HG03175 (cell line): ENCODE measurements around the gene IFNL1.
"Not testable (repeated sequence)": the region's sequence is repeated elsewhere in the genome, so short reads cannot be mapped to it uniquely, and the experiment has no call there.

Experiments used
- ATAC-seq: cut with Tn5 transposase; IDR thresholded peaks from one replicate; pipeline ENCODE4 v1.9.1; 2021; ENCODE audit warnings: mild to moderate bottlenecking, moderate library complexity; ENCODE audit not compliant: unreplicated experiment

Gene IFNL1

GRCh38 chr19:39307822-39308530 lies 11.8 kb downstream of the IFNL1 start:
- no peak for ATAC-seq

- ATAC-seq: no peak
Observed at GRCh38 chr19:39308531-39309304, 12.5 kb downstream of the IFNL1 start.

- ATAC-seq: not testable (repeated sequence)
Observed at GRCh38 chr19:39309305-39309670, 13.1 kb downstream of the IFNL1 start.

GRCh38 chr19:39310558-39311311 lies 14.5 kb downstream of the IFNL1 start:
- no peak for ATAC-seq

- ATAC-seq: no peak
Observed at GRCh38 chr19:39314016-39314728, 18.0 kb downstream of the IFNL1 start.

GRCh38 chr19:39315933-39316332 lies 19.7 kb downstream of the IFNL1 start:
- no peak for ATAC-seq

GRCh38 chr19:39316627-39317321 lies 20.6 kb downstream of the IFNL1 start:
- no peak for ATAC-seq

GRCh38 chr19:39317476-39317875 lies 21.3 kb downstream of the IFNL1 start:
- no peak for ATAC-seq

- ATAC-seq: no peak
Observed at GRCh38 chr19:39318071-39318470, 21.9 kb downstream of the IFNL1 start.

- ATAC-seq: no peak
Observed at GRCh38 chr19:39318690-39319089, 22.5 kb downstream of the IFNL1 start.

- ATAC-seq: no peak
Observed at GRCh38 chr19:39319098-39319891, 23.1 kb downstream of the IFNL1 start.

- no peak for ATAC-seq
Observed at GRCh38 chr19:39319892-39320248, 23.7 kb downstream of the IFNL1 start.

GRCh38 chr19:39321117-39321831 lies 25.1 kb downstream of the IFNL1 start:
- no peak for ATAC-seq

- ATAC-seq: no peak
Observed at GRCh38 chr19:39321832-39322176, 25.6 kb downstream of the IFNL1 start.

- no peak for ATAC-seq
Observed at GRCh38 chr19:39324242-39324842, 28.1 kb downstream of the IFNL1 start.

GRCh38 chr19:39325778-39326665 lies 29.8 kb downstream of the IFNL1 start:
- ATAC-seq: no peak

- ATAC-seq: no peak
Observed at GRCh38 chr19:39327363-39328045, 31.3 kb downstream of the IFNL1 start.
